HEK293T (cell line): ENCODE measurements around the gene BTAF1.
"Not testable (repeated sequence)": the region's sequence is repeated elsewhere in the genome, so short reads cannot be mapped to it uniquely, and the experiment has no call there.

ENCODE experiments used
- CTCF ChIA-PET: fragments of 350-600 bp; formaldehyde crosslinking; extraction: SDS; loops from one replicate; lab custom pipeline; 2021; ENCODE audit warnings: antibody characterized with exemption, inconsistent platforms; lab: Yijun Ruan, JAX
- POLR2A ChIA-PET: fragments of 350-600 bp; formaldehyde crosslinking; extraction: SDS; loops from one replicate; lab custom pipeline; 2020; ENCODE audit warnings: antibody characterized with exemption, inconsistent platforms; lab: Yijun Ruan, JAX
- DNase-seq: peaks from one replicate; pipeline ENCODE4 v3.0.0; 2012; ENCODE audit warnings: mixed read lengths; ENCODE audit errors: extremely low spot score
- ARNT ChIP-seq: fragments of 450-650 bp; IDR thresholded peaks from 2 replicates; pipeline ENCODE4 v1.6.1; 2017; ENCODE audit warnings: mild to moderate bottlenecking
- BHLHE40 ChIP-seq: fragments of 450-650 bp; IDR thresholded peaks from 2 replicates; pipeline ENCODE4 v1.6.1; 2016; ENCODE audit warnings: mild to moderate bottlenecking, moderate library complexity, borderline replicate concordance
- CTBP1 ChIP-seq: fragments of 450-650 bp; IDR thresholded peaks from 2 replicates; pipeline ENCODE4 v1.6.1; 2016; ENCODE audit warnings: borderline replicate concordance
- ELF4 ChIP-seq: fragments of 450-650 bp; IDR thresholded peaks from 2 replicates; pipeline ENCODE4 v1.6.1; 2017; ENCODE audit warnings: antibody characterized with exemption
- FOXK2 ChIP-seq: fragments of 450-650 bp; IDR thresholded peaks from 2 replicates; pipeline ENCODE4 v1.6.1; 2016; ENCODE audit warnings: mild to moderate bottlenecking
- FOXM1 ChIP-seq: fragments of 450-650 bp; IDR thresholded peaks from 2 replicates; pipeline ENCODE4 v1.6.1; 2017; ENCODE audit warnings: mild to moderate bottlenecking, borderline replicate concordance
- HDGF ChIP-seq: fragments of 450-650 bp; IDR thresholded peaks from 2 replicates; pipeline ENCODE4 v1.6.1; 2017; ENCODE audit warnings: antibody characterized with exemption, borderline replicate concordance
- L3MBTL2 ChIP-seq: fragments of 450-650 bp; conservative IDR thresholded peaks from 2 replicates; pipeline ENCODE4 v1.6.1; 2016; ENCODE audit warnings: mild to moderate bottlenecking
- LEF1 ChIP-seq: fragments of 450-650 bp; IDR thresholded peaks from 2 replicates; pipeline ENCODE4 v1.6.1; 2017; ENCODE audit warnings: mild to moderate bottlenecking, borderline replicate concordance
- NFRKB ChIP-seq: fragments of 450-650 bp; IDR thresholded peaks from 2 replicates; pipeline ENCODE4 v1.6.1; 2016; ENCODE audit warnings: mild to moderate bottlenecking, moderate library complexity
- SP1 ChIP-seq: fragments of 450-650 bp; IDR thresholded peaks from 2 replicates; pipeline ENCODE4 v1.6.1; 2017
- SUZ12 ChIP-seq: fragments of 450-650 bp; IDR thresholded peaks from 2 replicates; pipeline ENCODE4 v1.6.1; 2016; ENCODE audit warnings: mild to moderate bottlenecking
- TARDBP ChIP-seq: fragments of 450-650 bp; IDR thresholded peaks from 2 replicates; pipeline ENCODE4 v1.6.1; 2016
- ZNF384 ChIP-seq: fragments of 450-650 bp; IDR thresholded peaks from 2 replicates; pipeline ENCODE4 v1.6.1; 2016
- TF ChIP-seq, protein P1 (sequence below): fragments of 450-650 bp; IDR thresholded peaks from 2 replicates; pipeline ENCODE4 v1.6.1; 2016

Gene BTAF1

DNA sequence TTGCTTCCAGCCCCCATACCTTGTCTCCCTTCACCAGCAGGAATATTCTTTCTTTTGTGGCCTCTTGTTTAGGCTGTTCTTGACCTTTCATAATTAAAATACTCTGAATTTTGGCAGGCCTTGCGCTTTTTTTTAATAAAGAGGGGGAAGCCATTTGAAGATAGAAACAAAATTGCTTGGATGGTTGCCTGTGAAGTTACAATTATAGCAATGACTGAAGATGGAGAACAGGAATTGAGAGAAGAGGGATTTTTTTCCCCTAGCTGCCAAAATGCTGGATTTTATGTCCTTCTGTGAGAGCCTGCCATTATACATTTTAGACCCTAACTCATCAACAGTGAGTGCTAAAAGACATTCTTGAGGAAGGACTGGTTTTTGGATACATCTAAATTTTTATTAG, 39.0 kb upstream of the BTAF1 start:
- TF ChIP-seq SP1, result no peak
- no peak for TF ChIP-seq ZNF384
- CTCF ChIA-PET, result no interaction called here
- no peak for DNase-seq
- POLR2A ChIA-PET, result interaction anchor here (1.0 to 3.2 kb wide), 6 partner anchors 10 to 86 kb away, joined by 3 to 15 read pairs (median 4); partner anchors contain the start of genes BTAF1, FGFBP3 and TNKS2

DNA sequence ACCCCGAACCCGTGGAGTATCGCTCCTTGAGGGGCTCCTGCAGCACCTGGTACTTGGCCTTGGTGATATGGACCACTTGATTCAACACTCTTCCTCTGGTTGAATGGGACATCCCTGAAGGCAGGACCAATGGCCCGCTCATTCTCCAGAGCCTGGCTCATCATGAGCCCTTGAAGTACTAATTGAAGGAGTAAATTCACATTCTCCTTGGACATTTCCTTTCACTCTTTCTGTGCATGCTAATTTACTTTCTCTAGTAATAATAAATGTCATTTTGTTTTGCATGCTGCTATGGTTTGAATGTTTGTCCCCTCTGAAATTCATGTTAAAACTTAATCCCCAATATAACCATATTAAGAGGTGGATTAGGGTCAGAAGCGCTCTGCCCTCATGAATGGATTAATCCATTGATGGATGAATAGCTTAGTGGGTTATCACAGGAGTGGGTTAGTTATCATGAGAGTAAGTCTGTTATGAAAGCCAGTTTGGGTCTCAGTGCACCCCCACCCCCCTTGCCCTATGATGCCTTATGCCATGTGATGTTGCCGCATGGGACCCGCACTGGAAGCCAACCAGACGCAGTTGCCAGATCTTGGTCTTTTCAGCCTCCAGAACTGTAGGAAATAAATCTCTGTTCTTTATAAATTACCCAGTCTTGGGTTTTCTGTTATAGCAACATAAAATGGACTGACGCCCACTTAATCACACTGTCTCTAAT, 38.0 kb upstream of the BTAF1 start:
- POLR2A ChIA-PET, result interaction anchor here (3.2 kb wide), 1 partner anchor 38 kb away, joined by 15 read pairs; the partner anchor contains the start of gene BTAF1
- CTCF ChIA-PET, result no interaction called here
- no peak for DNase-seq
- TF ChIP-seq ELF4 (no peak), FOXM1 (no peak), SUZ12 (no peak), ZNF384 (no peak), BHLHE40 (no peak), FOXK2 (no peak), L3MBTL2 (no peak), NFRKB (no peak), TARDBP (no peak), SP1 (no peak)
- TF ChIP-seq, protein P1, sequence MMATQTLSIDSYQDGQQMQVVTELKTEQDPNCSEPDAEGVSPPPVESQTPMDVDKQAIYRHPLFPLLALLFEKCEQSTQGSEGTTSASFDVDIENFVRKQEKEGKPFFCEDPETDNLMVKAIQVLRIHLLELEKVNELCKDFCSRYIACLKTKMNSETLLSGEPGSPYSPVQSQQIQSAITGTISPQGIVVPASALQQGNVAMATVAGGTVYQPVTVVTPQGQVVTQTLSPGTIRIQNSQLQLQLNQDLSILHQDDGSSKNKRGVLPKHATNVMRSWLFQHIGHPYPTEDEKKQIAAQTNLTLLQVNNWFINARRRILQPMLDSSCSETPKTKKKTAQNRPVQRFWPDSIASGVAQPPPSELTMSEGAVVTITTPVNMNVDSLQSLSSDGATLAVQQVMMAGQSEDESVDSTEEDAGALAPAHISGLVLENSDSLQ, result no peak

DNA sequence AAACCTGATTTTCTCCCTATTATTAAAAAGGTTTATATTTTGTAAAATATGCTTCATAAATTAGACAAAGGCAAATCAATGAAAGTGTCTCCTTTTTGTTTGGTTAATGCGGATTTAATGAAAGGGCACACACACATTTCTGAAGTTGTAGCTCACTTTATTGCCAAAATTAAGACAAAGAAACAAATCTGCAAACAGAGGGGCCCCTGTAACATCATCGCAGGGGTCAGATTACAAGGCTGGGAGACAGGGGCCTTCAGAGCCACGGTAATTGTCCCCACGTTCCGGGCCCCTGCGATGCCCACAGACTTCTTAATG, 36.7 kb upstream of the BTAF1 start:
- TF ChIP-seq HDGF, result 0 out of 2 replicates have a peak, but pooled peaks have one; percentile 72
- TF ChIP-seq L3MBTL2, result no peak
- CTCF ChIA-PET, result no interaction called here
- DNase-seq, result no peak
- POLR2A ChIA-PET, result interaction anchor here (0.9 to 1.6 kb wide), 10 partner anchors 8 to 969 kb away, joined by 3 to 15 read pairs (median 4); partner anchors contain the start of genes BTAF1 and TNKS2

DNA sequence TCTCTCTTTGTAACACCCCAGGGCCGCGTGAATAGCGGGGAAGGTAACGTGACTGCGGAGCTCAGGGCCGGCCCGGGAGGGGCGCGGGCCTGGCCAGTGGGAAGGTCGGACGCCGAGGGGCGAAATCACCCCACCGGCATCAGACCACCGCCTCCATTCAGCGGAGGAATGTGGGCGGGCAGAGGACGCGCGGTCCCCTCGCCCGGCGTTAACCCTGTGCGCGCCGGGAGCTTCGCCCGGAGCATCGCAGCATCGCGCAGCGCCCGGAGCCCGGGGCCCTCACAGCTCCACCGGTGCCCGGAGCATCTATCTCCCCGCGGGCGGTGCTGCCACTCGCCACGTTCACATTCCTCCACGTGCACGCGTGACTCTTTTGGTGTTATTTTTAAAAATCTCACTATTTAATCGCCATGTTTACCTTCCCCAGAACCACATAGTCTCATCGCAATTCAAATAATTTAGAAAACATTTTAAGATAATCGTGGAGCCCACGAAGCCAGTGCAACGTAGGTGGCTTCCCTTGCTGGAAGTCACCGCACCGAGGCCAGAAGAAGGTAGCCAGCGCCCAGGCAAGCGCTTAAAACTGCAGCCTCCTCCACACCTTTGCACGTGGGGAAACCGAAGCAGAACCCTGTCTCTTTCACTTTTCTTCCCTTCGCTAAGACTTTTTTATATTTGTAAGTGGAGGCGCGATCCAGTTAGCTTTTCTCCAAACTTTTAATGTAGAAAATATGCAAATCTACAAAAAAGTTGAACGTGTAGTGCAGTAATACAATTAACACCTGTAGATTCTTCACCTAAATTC, 36.1 kb upstream of the BTAF1 start:
- DNase-seq, result peak; percentile 63
- CTCF ChIA-PET, result no interaction called here
- no peak for TF ChIP-seq SUZ12
- no peak for TF ChIP-seq ARNT
- peak; percentile 90 for TF ChIP-seq L3MBTL2
- peak; percentile 37; the same call in 1 of the 2 replicates for TF ChIP-seq LEF1
- no peak for TF ChIP-seq BHLHE40
- TF ChIP-seq FOXM1, result no peak
- TF ChIP-seq ELF4, result no peak
- TF ChIP-seq CTBP1, result 0 out of 2 replicates have a peak, but pooled peaks have one; percentile 19
- POLR2A ChIA-PET, result interaction anchor here (0.9 to 1.6 kb wide), 10 partner anchors 9 to 970 kb away, joined by 3 to 15 read pairs (median 4); partner anchors contain the start of genes BTAF1 and TNKS2

DNA sequence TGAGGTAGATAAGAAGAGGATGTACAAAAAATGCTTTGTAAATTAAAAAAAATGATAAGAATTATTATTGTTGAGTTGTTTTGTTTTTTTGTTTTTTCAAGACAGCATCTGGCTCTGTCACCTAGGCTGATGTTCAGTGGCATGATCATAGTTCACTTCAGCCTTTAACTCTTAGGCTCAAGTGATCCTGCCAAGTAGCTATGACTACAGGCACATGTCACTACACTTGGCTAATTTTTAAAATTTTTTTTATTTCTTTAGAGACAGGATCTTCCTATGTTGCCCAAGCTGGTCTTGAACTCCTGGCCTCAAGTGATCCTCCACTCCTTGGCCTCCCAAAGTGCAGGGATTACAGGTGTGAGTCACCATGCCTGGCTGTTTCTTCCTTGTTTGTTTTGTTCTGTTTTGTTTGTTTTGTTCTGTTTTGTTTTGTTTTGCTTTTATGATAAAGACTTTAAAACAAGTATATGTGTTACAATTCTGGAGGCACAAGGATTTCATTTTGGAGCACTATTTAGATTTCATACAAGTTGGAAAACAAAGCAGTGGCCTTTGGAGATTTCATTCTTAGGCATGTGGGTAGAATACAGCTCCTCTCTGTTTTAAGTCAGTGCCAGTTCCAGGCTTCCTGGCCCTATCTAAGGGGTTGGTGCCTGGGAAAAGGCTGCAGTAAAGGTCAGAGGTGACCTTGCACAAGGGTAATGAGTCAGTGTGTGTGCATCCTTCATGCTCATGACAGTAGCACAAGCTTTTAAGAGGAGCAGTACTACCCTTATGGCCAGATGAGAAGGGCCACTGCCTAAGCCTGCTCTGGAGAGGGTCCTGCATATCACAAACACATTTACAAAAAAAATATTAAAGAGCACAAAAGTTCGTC, 32.2 kb upstream of the BTAF1 start:
- CTCF ChIA-PET, result no interaction called here
- no peak for DNase-seq
- TF ChIP-seq SP1, result no peak
- TF ChIP-seq, protein P1, result no peak
- no peak for TF ChIP-seq SUZ12
- TF ChIP-seq CTBP1, result no peak
- no peak for TF ChIP-seq ARNT
- no peak for TF ChIP-seq NFRKB
- no peak for TF ChIP-seq L3MBTL2
- TF ChIP-seq LEF1, result no peak
- TF ChIP-seq TARDBP, result no peak
- TF ChIP-seq ELF4, result no peak
- TF ChIP-seq FOXM1, result no peak
- TF ChIP-seq FOXK2, result no peak
- TF ChIP-seq BHLHE40, result no peak
- no peak for TF ChIP-seq ZNF384
- TF ChIP-seq HDGF, result no peak
- POLR2A ChIA-PET, result interaction anchor here (0.7 kb wide), 1 partner anchor 11 kb away, joined by 3 read pairs; no protein-coding TSS in a partner anchor

DNA sequence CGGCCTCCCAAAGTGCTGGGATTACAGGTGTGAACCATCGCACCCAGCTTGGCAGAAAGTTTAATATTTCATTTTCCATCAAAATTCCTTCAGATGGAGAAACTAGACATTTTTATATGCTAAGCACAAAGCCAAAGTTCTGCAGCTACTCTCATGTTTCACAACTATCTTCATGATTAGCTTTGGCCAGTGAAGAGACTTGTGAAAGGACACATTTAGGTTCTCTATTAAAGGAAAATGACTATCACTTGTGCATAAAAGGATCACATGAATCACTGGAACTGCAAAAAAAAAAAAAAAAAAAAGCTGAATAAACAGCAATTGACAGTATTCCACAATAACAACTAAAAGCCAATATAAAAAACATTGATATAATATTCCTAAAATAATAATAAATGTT, 30.5 kb upstream of the BTAF1 start:
- ChIA-PET POLR2A (no interaction called here), CTCF (no interaction called here)
- DNase-seq, result no peak
- TF ChIP-seq ZNF384, result 0 out of 2 replicates have a peak, but pooled peaks have one; percentile 8
- TF ChIP-seq SUZ12, result no peak

DNA sequence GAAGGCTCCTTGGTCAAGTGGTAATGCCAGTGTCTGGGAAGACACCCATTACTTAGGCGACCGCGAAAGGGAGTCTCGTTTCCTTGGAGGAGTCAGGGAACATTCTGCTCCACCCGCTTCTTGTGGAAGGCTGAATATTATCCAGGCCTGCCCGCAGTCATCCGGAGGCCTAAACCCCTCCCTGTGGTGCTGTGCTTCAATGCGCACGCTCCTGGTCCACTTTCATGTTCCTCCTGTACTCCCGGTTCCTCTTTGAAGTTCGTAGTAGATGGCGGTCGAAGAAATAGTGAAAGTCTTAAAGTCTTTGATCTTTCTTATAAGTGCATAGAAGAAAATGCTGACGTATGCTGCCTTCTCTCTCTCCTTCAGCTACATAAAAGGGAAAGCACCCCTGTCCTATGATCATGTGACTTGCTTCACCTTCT, 29.3 kb upstream of the BTAF1 start:
- DNase-seq, POLR2A ChIA-PET, CTCF ChIA-PET: not testable (repeated sequence)
